HCT116 (cell line): ENCODE data around the gene DEPDC4. TPM values are rescaled to one million over a fixed set of nuclear protein-coding genes. Genes with fewer than 3 reads are reported as not detected.

Source experiments
- ATAC-seq: fragments of 200-7000 bp; cut with Tn5 transposase; 2 replicates; pipeline ENCODE4 v1.9.1; 2020; ENCODE audit warnings: mild to moderate bottlenecking, moderate library complexity
- BruUV-seq: library from RNA; stranded (reverse); fragments of 400-500 nt; replicated peaks from 2 replicates; lab custom pipeline; 2021; lab: Mats Ljungman, UMichigan
- CTCF ChIA-PET: fragments of 300-600 bp; sonication (Branson Sonifier 250); formaldehyde crosslinking; loops from one replicate; lab custom pipeline; 2021; ENCODE audit warnings: antibody characterized with exemption; lab: Charles Lee
- POLR2A ChIA-PET: fragments of 300-600, 350-600 bp; sonication (Branson Sonifier 250); formaldehyde crosslinking; loops from one replicate; lab custom pipeline; 2021; ENCODE audit warnings: antibody characterized with exemption; lab: Charles Lee
- RAD21 ChIA-PET, 2 experiments: fragments of 300-600 bp; sonication (Branson Sonifier 250); formaldehyde crosslinking; loops; one replicate each; lab custom pipeline; 2023; ENCODE audit warnings: low total read pairs in 2 of 2; ENCODE audit not compliant: uncharacterized antibody in 2 of 2, unreplicated experiment in 2 of 2, low non-redundant PET in 1 of 2; lab: Charles Lee
- DNase-seq: peaks from one replicate; pipeline ENCODE4 v3.0.0-alpha.2; 2010; ENCODE audit warnings: low read depth, low spot score
- H2AFZ ChIP-seq: fragments of 200-600 bp; shearing (Covaris generic), sonication (generic); 2 replicates; pipeline ENCODE4 v1.6.1; 2017; ENCODE audit warnings: low read depth, mixed run types, mixed read lengths, antibody characterized with exemption, low read length; ENCODE audit not compliant: poor library complexity, severe bottlenecking
- H3K27ac ChIP-seq: 2 replicates; pipeline ENCODE4 v1.5.1; 2012; ENCODE audit warnings: low read depth, low read length
- H3K27me3 ChIP-seq: fragments of 200-600 bp; sonication (generic); 2 replicates; pipeline ENCODE4 v1.6.1; 2016; ENCODE audit warnings: mixed run types, low read length, mixed read lengths; ENCODE audit not compliant: insufficient read depth
- H3K36me3 ChIP-seq, 2 experiments: fragments of 200-500 bp in 1 of 2; fragments of 200-600 bp in 1 of 2; sonication (Bioruptor generic) in 1 of 2; sonication (generic) in 1 of 2; 2 replicates each; pipeline versions ENCODE4 v1.5.1 to v1.6.1; 2014 to 2016; ENCODE audit warnings: low read length in 2 of 2, inconsistent platforms in 1 of 2, mixed read lengths in 1 of 2, mixed run types in 1 of 2; ENCODE audit not compliant: insufficient read depth in 2 of 2, control insufficient read depth in 1 of 2
- H3K4me1 ChIP-seq, 2 experiments: fragments of 200-600 bp in 1 of 2; sonication (generic) in 1 of 2; 2 replicates each; pipeline versions ENCODE4 v1.5.1 to v1.6.1; 2012 to 2017; ENCODE audit warnings: low read length in 2 of 2, inconsistent platforms in 1 of 2, mild to moderate bottlenecking in 1 of 2, mixed read lengths in 1 of 2, mixed run types in 1 of 2, moderate library complexity in 1 of 2; ENCODE audit not compliant: insufficient read depth in 2 of 2, control insufficient read depth in 1 of 2
- H3K4me2 ChIP-seq: fragments of 200-600 bp; sonication (generic); 2 replicates; pipeline ENCODE4 v1.6.1; 2017; ENCODE audit warnings: mixed run types, low read length, mixed read lengths
- H3K4me3 ChIP-seq, 2 experiments: fragments of 200-600 bp in 1 of 2; sonication (generic) in 1 of 2; replicated peaks in 1 of 2; 2 replicates each; pipeline ENCODE4 v1.5.1; 2011 to 2016; ENCODE audit warnings: low read length in 2 of 2, control low read depth in 1 of 2, low read depth in 1 of 2, mild to moderate bottlenecking in 1 of 2, mixed read lengths in 1 of 2, mixed run types in 1 of 2
- H3K79me2 ChIP-seq: fragments of 200-600 bp; sonication (generic); 2 replicates; pipeline ENCODE4 v1.6.1; 2017; ENCODE audit warnings: mild to moderate bottlenecking, mixed run types, low read length, moderate library complexity, mixed read lengths; ENCODE audit not compliant: insufficient read depth
- H3K9ac ChIP-seq: fragments of 200-600 bp; sonication (generic); 2 replicates; pipeline ENCODE4 v1.6.1; 2016; ENCODE audit warnings: low read length, mixed read lengths
- H3K9me2 ChIP-seq: fragments of 200-600 bp; sonication (generic), shearing (Covaris generic); 2 replicates; pipeline ENCODE4 v1.6.1; 2017; ENCODE audit warnings: mixed run types, mild to moderate bottlenecking, moderate library complexity; ENCODE audit not compliant: insufficient read depth
- H3K9me3 ChIP-seq, 2 experiments: fragments of 200-500 bp in 1 of 2; fragments of 200-600 bp in 1 of 2; sonication (Bioruptor generic) in 1 of 2; sonication (generic) in 1 of 2; 2 replicates each; pipeline ENCODE4 v1.6.1; 2014 to 2017; ENCODE audit warnings: low read length in 2 of 2, mixed read lengths in 2 of 2, inconsistent platforms in 1 of 2, low read depth in 1 of 2, mild to moderate bottlenecking in 1 of 2, mixed run types in 1 of 2, moderate library complexity in 1 of 2; ENCODE audit not compliant: control insufficient read depth in 1 of 2, insufficient read depth in 1 of 2
- H4K20me1 ChIP-seq: fragments of 200-600 bp; sonication (generic), shearing (Covaris generic); 2 replicates; pipeline ENCODE4 v1.6.1; 2017; ENCODE audit warnings: mixed run types, mild to moderate bottlenecking, moderate library complexity; ENCODE audit not compliant: insufficient read depth
- CBX3 ChIP-seq: IDR thresholded peaks from 2 replicates; pipeline ENCODE4 v1.6.1; 2012; ENCODE audit warnings: low read depth
- EGR1 ChIP-seq: IDR thresholded peaks from 2 replicates; pipeline ENCODE4 v1.6.1; 2012; ENCODE audit warnings: low read depth
- EZH2 ChIP-seq: fragments of 200-600 bp; sonication (generic); IDR thresholded peaks from 2 replicates; pipeline ENCODE4 v1.6.1; 2017; ENCODE audit warnings: antibody characterized with exemption, mixed run types
- EZH2phosphoT487 ChIP-seq: fragments of 200-600 bp; IDR thresholded peaks from 2 replicates; pipeline ENCODE4 v1.6.1; 2018; ENCODE audit warnings: antibody characterized with exemption, borderline replicate concordance
- JUND ChIP-seq: IDR thresholded peaks from 2 replicates; pipeline ENCODE4 v1.6.1; 2012
- MAX ChIP-seq: IDR thresholded peaks from 2 replicates; pipeline ENCODE4 v1.6.1; 2012
- POLR2A ChIP-seq: IDR thresholded peaks from 2 replicates; pipeline ENCODE4 v1.7.0; 2011; ENCODE audit warnings: borderline replicate concordance; ENCODE audit not compliant: insufficient read depth, insufficient read length; ENCODE audit errors: extremely low read depth
- POLR2AphosphoS5 ChIP-seq: IDR thresholded peaks from 2 replicates; pipeline ENCODE4 v1.6.1; 2011; ENCODE audit warnings: mild to moderate bottlenecking, low read depth, low read length, moderate library complexity
- RAD21 ChIP-seq: IDR thresholded peaks from 2 replicates; pipeline ENCODE4 v1.6.1; 2012; ENCODE audit warnings: low read depth, mild to moderate bottlenecking
- SP1 ChIP-seq: IDR thresholded peaks from 2 replicates; pipeline ENCODE4 v1.6.1; 2012; ENCODE audit warnings: low read depth
- SRF ChIP-seq: IDR thresholded peaks from 2 replicates; pipeline ENCODE4 v1.6.1; 2012; ENCODE audit warnings: low read depth
- TCF7L2 ChIP-seq: IDR thresholded peaks from 2 replicates; pipeline ENCODE4 v1.7.0; 2011; ENCODE audit warnings: borderline replicate concordance, inconsistent platforms; ENCODE audit not compliant: insufficient read depth, insufficient read length; ENCODE audit errors: extremely low read depth
- intact Hi-C: fragments of 100-400 bp; cut with micrococcal nuclease; formaldehyde crosslinking; loops from 2 replicates; pipeline ENCODE4 v1.10.0; 2022
- total RNA-seq: library from RNA; stranded (reverse); gene quantifications from one replicate; pipeline ENCODE4 v1.2.1, GENCODE V29; 2021; ENCODE audit not compliant: unreplicated experiment
- TF ChIP-seq, protein P1 (sequence below): IDR thresholded peaks from 2 replicates; pipeline ENCODE4 v1.6.1; 2012; ENCODE audit warnings: low read depth
- TF ChIP-seq, protein P2 (sequence below), 3 experiments: fragments of 200-600 bp in 1 of 3; sonication (generic) in 1 of 3; IDR thresholded peaks in 2 of 3; conservative IDR thresholded peaks in 1 of 3; 2 replicates each; pipeline ENCODE4 v1.5.1; 2012 to 2017; ENCODE audit warnings: low read depth in 2 of 3, low read length in 2 of 3, antibody characterized with exemption in 1 of 3, borderline replicate concordance in 1 of 3, control low read depth in 1 of 3, mild to moderate bottlenecking in 1 of 3, mixed read lengths in 1 of 3, mixed run types in 1 of 3, moderate library complexity in 1 of 3; ENCODE audit not compliant: insufficient read depth in 1 of 3

The DEPDC4 gene
- total RNA-seq, 1 experiment from 2014 or later, result 3.4 TPM

- TF ChIP-seq, protein P1, sequence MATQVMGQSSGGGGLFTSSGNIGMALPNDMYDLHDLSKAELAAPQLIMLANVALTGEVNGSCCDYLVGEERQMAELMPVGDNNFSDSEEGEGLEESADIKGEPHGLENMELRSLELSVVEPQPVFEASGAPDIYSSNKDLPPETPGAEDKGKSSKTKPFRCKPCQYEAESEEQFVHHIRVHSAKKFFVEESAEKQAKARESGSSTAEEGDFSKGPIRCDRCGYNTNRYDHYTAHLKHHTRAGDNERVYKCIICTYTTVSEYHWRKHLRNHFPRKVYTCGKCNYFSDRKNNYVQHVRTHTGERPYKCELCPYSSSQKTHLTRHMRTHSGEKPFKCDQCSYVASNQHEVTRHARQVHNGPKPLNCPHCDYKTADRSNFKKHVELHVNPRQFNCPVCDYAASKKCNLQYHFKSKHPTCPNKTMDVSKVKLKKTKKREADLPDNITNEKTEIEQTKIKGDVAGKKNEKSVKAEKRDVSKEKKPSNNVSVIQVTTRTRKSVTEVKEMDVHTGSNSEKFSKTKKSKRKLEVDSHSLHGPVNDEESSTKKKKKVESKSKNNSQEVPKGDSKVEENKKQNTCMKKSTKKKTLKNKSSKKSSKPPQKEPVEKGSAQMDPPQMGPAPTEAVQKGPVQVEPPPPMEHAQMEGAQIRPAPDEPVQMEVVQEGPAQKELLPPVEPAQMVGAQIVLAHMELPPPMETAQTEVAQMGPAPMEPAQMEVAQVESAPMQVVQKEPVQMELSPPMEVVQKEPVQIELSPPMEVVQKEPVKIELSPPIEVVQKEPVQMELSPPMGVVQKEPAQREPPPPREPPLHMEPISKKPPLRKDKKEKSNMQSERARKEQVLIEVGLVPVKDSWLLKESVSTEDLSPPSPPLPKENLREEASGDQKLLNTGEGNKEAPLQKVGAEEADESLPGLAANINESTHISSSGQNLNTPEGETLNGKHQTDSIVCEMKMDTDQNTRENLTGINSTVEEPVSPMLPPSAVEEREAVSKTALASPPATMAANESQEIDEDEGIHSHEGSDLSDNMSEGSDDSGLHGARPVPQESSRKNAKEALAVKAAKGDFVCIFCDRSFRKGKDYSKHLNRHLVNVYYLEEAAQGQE, result no peak
These were observed 58.0 kb downstream of the DEPDC4 start (continued) for GRCh38 chr12:100208834-100209233.

DNA sequence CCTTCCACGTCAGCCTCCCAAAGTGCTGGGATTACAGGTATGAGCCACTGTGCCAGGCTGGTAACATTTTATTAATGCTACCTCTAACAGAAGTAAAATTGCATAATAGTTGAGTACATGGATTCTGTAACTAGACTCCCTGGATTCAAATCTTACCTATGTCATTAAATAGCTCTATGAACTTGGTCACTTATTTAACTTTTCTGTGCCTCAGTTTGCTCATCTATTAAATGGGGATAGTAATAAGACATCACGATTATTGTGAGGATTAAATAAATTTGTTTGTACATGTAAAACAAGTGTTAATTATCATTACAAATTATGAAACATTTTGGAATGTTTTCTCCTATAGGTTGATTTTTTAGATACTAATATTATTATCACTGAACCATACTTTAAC, 59.6 kb downstream of the DEPDC4 start:
- CTCF ChIA-PET, result no interaction called here

More for the DNA sequence above, 59.6 kb downstream of the DEPDC4 start:
- Histone ChIP-seq H3K4me3 (no peak overlapping the region), H4K20me1 (no peaks in the 10 kb centered on the region), H3K27me3 (no peaks in the 10 kb centered on the region), H3K79me2 (peaks cover 13% of the 10 kb centered on the region), H3K9me3 (no peaks in the 10 kb centered on the region), H3K9me2 (no peaks in the 10 kb centered on the region), H3K27ac (no peak overlapping the region), H2AFZ (no peak overlapping the region), H3K4me2 (no peak overlapping the region), H3K9ac (no peak overlapping the region), H3K36me3 (peaks cover 8 to 21% of the 10 kb centered on the region in 2 experiments; a peak in 3 of 4 replicates), H3K4me1 (peaks cover 0 to under 1% of the 10 kb centered on the region in 2 experiments; a peak in 1 of 4 replicates)
- intact Hi-C loops, result no loop called here
- ATAC-seq (no peak), DNase-seq (no peak)
- ChIA-PET RAD21 (no interaction called here), POLR2A (no interaction called here)
- TF ChIP-seq, protein P2, sequence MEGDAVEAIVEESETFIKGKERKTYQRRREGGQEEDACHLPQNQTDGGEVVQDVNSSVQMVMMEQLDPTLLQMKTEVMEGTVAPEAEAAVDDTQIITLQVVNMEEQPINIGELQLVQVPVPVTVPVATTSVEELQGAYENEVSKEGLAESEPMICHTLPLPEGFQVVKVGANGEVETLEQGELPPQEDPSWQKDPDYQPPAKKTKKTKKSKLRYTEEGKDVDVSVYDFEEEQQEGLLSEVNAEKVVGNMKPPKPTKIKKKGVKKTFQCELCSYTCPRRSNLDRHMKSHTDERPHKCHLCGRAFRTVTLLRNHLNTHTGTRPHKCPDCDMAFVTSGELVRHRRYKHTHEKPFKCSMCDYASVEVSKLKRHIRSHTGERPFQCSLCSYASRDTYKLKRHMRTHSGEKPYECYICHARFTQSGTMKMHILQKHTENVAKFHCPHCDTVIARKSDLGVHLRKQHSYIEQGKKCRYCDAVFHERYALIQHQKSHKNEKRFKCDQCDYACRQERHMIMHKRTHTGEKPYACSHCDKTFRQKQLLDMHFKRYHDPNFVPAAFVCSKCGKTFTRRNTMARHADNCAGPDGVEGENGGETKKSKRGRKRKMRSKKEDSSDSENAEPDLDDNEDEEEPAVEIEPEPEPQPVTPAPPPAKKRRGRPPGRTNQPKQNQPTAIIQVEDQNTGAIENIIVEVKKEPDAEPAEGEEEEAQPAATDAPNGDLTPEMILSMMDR (IDR thresholded peaks at IDR 0.05 in 2 of 3, conservative IDR thresholded peaks at IDR 0.05 in 1 of 3; ENCODE audit: borderline replicate concordance in 1 of 3, insufficient read depth in 1 of 3, low read depth in 2 of 3, low read length in 2 of 3), result no peak
- no peak for TF ChIP-seq POLR2AphosphoS5
- no peak for TF ChIP-seq TCF7L2
- TF ChIP-seq EZH2phosphoT487, result no peak
- no peak for TF ChIP-seq RAD21
- no peak for TF ChIP-seq MAX
- no peak for TF ChIP-seq SRF
- TF ChIP-seq JUND, result no peak
- TF ChIP-seq, protein P1, result no peak
- no peak for TF ChIP-seq CBX3
- TF ChIP-seq EGR1, result no peak
- no peak for TF ChIP-seq SP1
- no peak for TF ChIP-seq EZH2
- TF ChIP-seq POLR2A, result no peak
- no TSS peak for BruUV-seq
